Mucosa of rectum (tissue), 2 donors: Measurements from ENCODE around the gene ZNF354C.

Experiments used
- H3K27ac ChIP-seq, 2 donors: one replicate each; pipeline ENCODE4 v1.7.0; 2013; ENCODE audit warnings: inconsistent platforms in 2 of 2, low read depth in 2 of 2, low read length in 2 of 2
- H3K27me3 ChIP-seq, 2 donors: one replicate each; pipeline ENCODE4 v1.7.0; 2013; ENCODE audit warnings: low read length in 2 of 2; ENCODE audit not compliant: control insufficient read depth in 2 of 2, insufficient read depth in 2 of 2
- H3K36me3 ChIP-seq, 2 donors: one replicate each; pipeline ENCODE4 v1.7.0; 2013; ENCODE audit warnings: low read length in 2 of 2; ENCODE audit not compliant: control insufficient read depth in 2 of 2, insufficient read depth in 2 of 2
- H3K4me1 ChIP-seq, 2 donors: one replicate each; pipeline ENCODE4 v1.7.0; 2013; ENCODE audit warnings: low read length in 2 of 2, mild to moderate bottlenecking in 1 of 2; ENCODE audit not compliant: control insufficient read depth in 2 of 2, insufficient read depth in 2 of 2
- H3K4me3 ChIP-seq, 2 donors: one replicate each; pipeline ENCODE4 v1.7.0; 2013; ENCODE audit warnings: low read length in 2 of 2
- H3K9ac ChIP-seq, 2 donors: one replicate each; pipeline ENCODE4 v1.7.0; 2013; ENCODE audit warnings: low read length in 2 of 2, low read depth in 1 of 2, mild to moderate bottlenecking in 1 of 2
- H3K9me3 ChIP-seq, 2 donors: one replicate each; pipeline ENCODE4 v1.7.0; 2013; ENCODE audit warnings: low read length in 2 of 2; ENCODE audit not compliant: control insufficient read depth in 2 of 2
- donor health status: healthy.
- donor health status: Normal muscosa, but diverticular disease.

The ZNF354C gene

GRCh38 chr5:179127136-179128040 lies 67.2 kb downstream of the ZNF354C start:
- no peaks in the 10 kb centered on the region for H3K36me3 ChIP-seq
- no peaks in the 10 kb centered on the region for H3K4me1 ChIP-seq
- no peak overlapping the region for H3K4me3 ChIP-seq
- H3K9me3 ChIP-seq = peaks cover 0 to 3% of the 10 kb centered on the region in 2 donors
- H3K27me3 ChIP-seq = no peaks in the 10 kb centered on the region
- H3K27ac ChIP-seq = no peak overlapping the region
- no peak overlapping the region for H3K9ac ChIP-seq

DNA sequence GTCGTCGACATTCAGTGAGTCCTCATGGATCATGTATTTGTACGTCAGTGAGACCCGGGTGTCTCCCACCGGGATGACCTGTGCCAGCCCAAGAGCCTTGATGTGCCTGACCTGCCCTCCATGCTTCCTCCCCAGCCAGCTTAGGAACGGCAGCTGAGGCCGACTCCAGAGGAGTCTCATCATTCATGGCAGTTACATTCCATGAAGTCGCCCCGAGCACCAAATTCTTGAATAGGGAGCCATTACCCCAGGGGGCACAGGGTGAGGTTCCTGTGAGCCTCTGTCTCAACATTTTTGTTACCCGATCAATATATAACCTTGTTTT lies 67.8 kb downstream of the ZNF354C start:
- no peak overlapping the region for H3K4me3 ChIP-seq
- no peak overlapping the region for H3K9ac ChIP-seq
- H3K4me1 ChIP-seq = no peaks in the 10 kb centered on the region
- no peaks in the 10 kb centered on the region for H3K27me3 ChIP-seq
- H3K9me3 ChIP-seq = peaks cover 0 to 3% of the 10 kb centered on the region in 2 donors
- H3K27ac ChIP-seq = no peak overlapping the region
- no peaks in the 10 kb centered on the region for H3K36me3 ChIP-seq

DNA sequence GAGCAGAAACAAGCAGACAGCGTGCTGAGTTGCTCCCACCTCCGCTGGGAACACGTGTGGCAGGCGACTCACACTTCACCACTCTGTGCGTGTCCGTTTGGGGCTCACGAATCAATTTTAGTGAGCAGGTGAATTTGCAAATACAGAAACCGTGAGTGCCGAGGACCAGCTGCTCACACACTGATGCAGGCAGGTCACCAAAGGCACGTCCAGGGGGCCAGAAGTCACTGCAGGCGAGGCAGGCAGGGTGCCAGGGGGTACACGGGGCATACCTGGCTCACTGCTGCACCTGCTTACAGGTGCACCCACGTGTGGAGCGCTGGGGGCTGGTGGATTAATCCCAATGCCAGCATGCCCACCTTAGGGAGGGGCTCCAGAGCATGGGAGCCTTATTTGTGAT lies 68.8 kb downstream of the ZNF354C start:
- Histone ChIP-seq H3K27ac (no peak overlapping the region), H3K9ac (no peak overlapping the region), H3K9me3 (peaks cover 0 to 3% of the 10 kb centered on the region in 2 donors), H3K4me1 (no peaks in the 10 kb centered on the region), H3K4me3 (no peak overlapping the region), H3K36me3 (no peaks in the 10 kb centered on the region), H3K27me3 (no peaks in the 10 kb centered on the region)

GRCh38 chr5:179129607-179130071 lies 69.5 kb downstream of the ZNF354C start:
- Histone ChIP-seq H3K27ac (no peak overlapping the region), H3K9ac (no peak overlapping the region), H3K4me1 (no peaks in the 10 kb centered on the region), H3K27me3 (no peaks in the 10 kb centered on the region), H3K4me3 (no peak overlapping the region), H3K9me3 (peaks cover 0 to 3% of the 10 kb centered on the region in 2 donors), H3K36me3 (no peaks in the 10 kb centered on the region)

DNA sequence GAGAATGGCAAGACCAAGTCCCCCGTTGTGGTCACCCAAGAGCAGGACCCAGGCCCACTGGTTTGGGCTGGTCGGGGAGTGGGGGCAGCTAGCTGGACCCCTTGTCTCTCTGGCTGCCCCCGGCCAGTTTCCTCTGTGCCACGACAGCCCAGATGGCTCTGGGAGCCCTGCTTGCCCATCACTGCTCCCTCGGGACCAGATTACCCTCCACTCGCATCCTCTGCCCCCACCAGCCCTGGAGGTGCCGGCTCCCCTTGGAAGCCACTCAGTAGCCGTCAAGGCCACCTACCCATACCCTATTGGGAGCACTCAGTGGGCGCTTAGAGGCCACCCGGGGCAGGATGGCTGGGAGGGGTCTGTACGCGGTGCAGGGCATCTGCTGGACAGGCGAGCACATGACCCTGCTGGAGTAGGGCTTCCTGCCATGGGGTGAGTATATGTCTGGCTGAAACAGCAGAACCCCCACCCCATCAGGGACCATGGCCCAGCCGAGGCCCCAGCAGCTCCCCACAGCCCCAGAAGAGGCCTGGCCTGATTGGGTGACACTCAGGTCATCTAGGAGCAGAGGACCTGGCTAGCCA lies 70.0 kb downstream of the ZNF354C start:
- no peaks in the 10 kb centered on the region for H3K36me3 ChIP-seq

GRCh38 chr5:179131321-179131835 lies 71.2 kb downstream of the ZNF354C start:
- Histone ChIP-seq H3K4me1 (no peaks in the 10 kb centered on the region), H3K9ac (no peak overlapping the region), H3K27ac (no peak overlapping the region), H3K9me3 (peaks cover 0 to 3% of the 10 kb centered on the region in 2 donors), H3K36me3 (no peaks in the 10 kb centered on the region), H3K27me3 (no peaks in the 10 kb centered on the region), H3K4me3 (no peak overlapping the region)

More for the DNA sequence above, 70.0 kb downstream of the ZNF354C start:
- Histone ChIP-seq H3K4me3 (no peak overlapping the region), H3K4me1 (no peaks in the 10 kb centered on the region), H3K9ac (no peak overlapping the region), H3K27ac (no peak overlapping the region), H3K27me3 (no peaks in the 10 kb centered on the region), H3K9me3 (peaks cover 0 to 3% of the 10 kb centered on the region in 2 donors)

GRCh38 chr5:179131886-179132585 lies 71.9 kb downstream of the ZNF354C start:
- H3K9me3 ChIP-seq = peaks cover 0 to 3% of the 10 kb centered on the region in 2 donors
- H3K27me3 ChIP-seq = no peaks in the 10 kb centered on the region
- no peak overlapping the region for H3K9ac ChIP-seq
- no peak overlapping the region for H3K27ac ChIP-seq
- H3K4me3 ChIP-seq = no peak overlapping the region
- H3K36me3 ChIP-seq = no peaks in the 10 kb centered on the region
- no peaks in the 10 kb centered on the region for H3K4me1 ChIP-seq

GRCh38 chr5:179132586-179133355 lies 72.6 kb downstream of the ZNF354C start:
- Histone ChIP-seq H3K36me3 (no peaks in the 10 kb centered on the region), H3K27ac (no peak overlapping the region), H3K9me3 (peaks cover 0 to 3% of the 10 kb centered on the region in 2 donors), H3K4me3 (no peak overlapping the region), H3K9ac (no peak overlapping the region), H3K4me1 (no peaks in the 10 kb centered on the region), H3K27me3 (no peaks in the 10 kb centered on the region)
